Right lobe of liver (tissue), 6 donors: Measurements from ENCODE around the gene QRSL1. TPM values are rescaled to one million over a fixed set of nuclear protein-coding genes. Genes with fewer than 3 reads are reported as not detected.
A peak's percentile ranks its signal among the peaks of the same experiment; 100 is the strongest.

Experiments used
- ATAC-seq, 4 donors: fragments of 200-7000 bp; cut with Tn5 transposase; one replicate each; pipeline ENCODE4 v1.9.1; 2020; ENCODE audit warnings: mild to moderate bottlenecking in 4 of 4, moderate library complexity in 4 of 4
- DNase-seq, 3 donors: peaks; one replicate each; pipeline ENCODE4 v3.0.0-alpha.2; 2020
- H3K27ac ChIP-seq, 3 donors: fragments of 200-600 bp; one replicate each; pipeline ENCODE4 v1.8.0; 2022
- H3K27me3 ChIP-seq, 2 donors: fragments of 200-600 bp; one replicate each; pipeline ENCODE4 v1.8.0; 2022
- H3K36me3 ChIP-seq, 4 donors: fragments of 200-600 bp; sonication (generic) in 1 of 4; one replicate each; pipeline versions ENCODE4 v1.5.1 to v1.8.0; 2017 to 2022; ENCODE audit warnings: control low read depth in 1 of 4
- H3K4me1 ChIP-seq, 4 donors: fragments of 200-600 bp; sonication (generic) in 1 of 4; one replicate each; pipeline versions ENCODE4 v1.5.1 to v1.8.0; 2017 to 2022; ENCODE audit warnings: control low read depth in 1 of 4
- H3K4me3 ChIP-seq, 3 donors: fragments of 200-600 bp; one replicate each; pipeline ENCODE4 v1.8.0; 2022
- H3K9me3 ChIP-seq, 4 donors: fragments of 200-600 bp; sonication (generic) in 1 of 4; one replicate each; pipeline versions ENCODE4 v1.5.1 to v1.8.0; 2017 to 2022; ENCODE audit warnings: control low read depth in 1 of 4
- CTCF ChIP-seq, 4 donors: fragments of 200-600 bp in 3 of 4; fragments of 450-650 bp in 1 of 4; IDR thresholded peaks; one replicate each; pipeline versions ENCODE4 v1.5.1 to v1.8.0; 2016 to 2022; ENCODE audit warnings: antibody characterized with exemption in 4 of 4, mild to moderate bottlenecking in 2 of 4
- POLR2A ChIP-seq: fragments of 450-650 bp; IDR thresholded peaks from one replicate; pipeline ENCODE4 v1.6.1; 2017; ENCODE audit warnings: antibody characterized with exemption, mild to moderate bottlenecking
- WGBS: methylation state at CpG from one replicate; pipeline ENCODE4 v1.1.6; 2018; ENCODE audit warnings: low coverage, low lambda C conversion rate; ENCODE audit not compliant: insufficient coverage; ENCODE audit errors: missing lambda C conversion rate; 5-methylcytosine and 5-hydroxymethylcytosine counted together
- intact Hi-C, 2 donors: fragments of 100-400 bp; cut with DNase I; formaldehyde crosslinking; loops; one replicate each; pipeline versions ENCODE4 v1.11.2 to v1.14.1; 2022
- total RNA-seq, 6 experiments: library from RNA; depleted of rRNA in 2 of 6; stranded (reverse); fragments of >200 nt in 2 of 6; fragmentation: NEBNext Ultra II Directional in 3 of 6; extraction: Animal tissue kit (Norgen Biotek cat#: 25700) in 3 of 6; gene quantifications; one replicate each; pipeline versions ENCODE4 v1.1.0 to v1.2.4, GENCODE V29; 2016 to 2023
- donor health status: DM: no; HTN: yes; CAD: no.
- donor health status: DM: no; HTN: no; CAD: no.
- donor health status: DM: no; HTN: no; CAD: no.
- donor health status: DM: no; HTN: yes; CAD: no.
- donor health status: DM: no; HTN: yes; CAD: no.

QRSL1 gene
- total RNA-seq, 6 experiments from 2014 or later = 6.0 to 8.8 (median 7.8) TPM

- DNase-seq = no peak
These were observed 698 bp upstream of the QRSL1 start for GRCh38 chr6:106628658-106629102.

DNA sequence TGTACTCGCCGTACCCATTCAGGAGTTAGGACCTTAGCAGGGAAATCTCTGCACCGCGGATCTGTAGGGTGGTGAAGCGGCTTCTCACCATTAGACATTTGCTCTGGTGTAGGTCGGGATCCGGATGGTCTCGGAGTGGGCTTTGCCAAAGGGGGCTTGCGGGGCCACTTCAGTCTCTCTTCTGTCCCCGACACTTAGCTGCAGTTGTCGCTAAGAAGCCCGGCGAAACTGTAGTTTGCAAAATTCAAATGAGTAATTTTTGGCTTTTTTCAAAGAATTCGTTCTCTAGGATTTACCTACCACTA, 433 bp downstream of the QRSL1 start:
- peaks cover 0 to 14% (median 3%) of the 10 kb centered on the region in 4 donors for H3K4me1 ChIP-seq
- ATAC-seq = no peak
- no peak for DNase-seq
- WGBS = 0% methylated on average over 6 of the region's 14 CpGs
- no peaks in the 10 kb centered on the region for H3K27me3 ChIP-seq
- H3K9me3 ChIP-seq = no peaks in the 10 kb centered on the region
- H3K27ac ChIP-seq = peak overlapping the region; percentile 68 to 83 (median 76)
- H3K36me3 ChIP-seq = no peaks in the 10 kb centered on the region
- H3K4me3 ChIP-seq = peak overlapping the region; percentile 91 to 96 (median 95)
- intact Hi-C loops = no loop called here
- no peak for TF ChIP-seq CTCF (IDR thresholded peaks at IDR 0.05)
- TF ChIP-seq POLR2A = no peak

More at GRCh38 chr6:106628658-106629102, 698 bp upstream of the QRSL1 start:
- intact Hi-C loops = no loop called here
- ATAC-seq = peak; percentile 31 to 54 (median 44)
- no peaks in the 10 kb centered on the region for H3K27me3 ChIP-seq
- TF ChIP-seq POLR2A = no peak
- H3K27ac ChIP-seq = peak overlapping the region; percentile 68 to 83 (median 76)
- no peaks in the 10 kb centered on the region for H3K9me3 ChIP-seq
- H3K4me1 ChIP-seq = peaks cover 0 to 14% (median 3%) of the 10 kb centered on the region in 4 donors
- no peaks in the 10 kb centered on the region for H3K36me3 ChIP-seq
- WGBS = 24% methylated on average over 7 of the region's 7 CpGs
- peak overlapping the region; percentile 91 to 96 (median 95) for H3K4me3 ChIP-seq

DNA sequence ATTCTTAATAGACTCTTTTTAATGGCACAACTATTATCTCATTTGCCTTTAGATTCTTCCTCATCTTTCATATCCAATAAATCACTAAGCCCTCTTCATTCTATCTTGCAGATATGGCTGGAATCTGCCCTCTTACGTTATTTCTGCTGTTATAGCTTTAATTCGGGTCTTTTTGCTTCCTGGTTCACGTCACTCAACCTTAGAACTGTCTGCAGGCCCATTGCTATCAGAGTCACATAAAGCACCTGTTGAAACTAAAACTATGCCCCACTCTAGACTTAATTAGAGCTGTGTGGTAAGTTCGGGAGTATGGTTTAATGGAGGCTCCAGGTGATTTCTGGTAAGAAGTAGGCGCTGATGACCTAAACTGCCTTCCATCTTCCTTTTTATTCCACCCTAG, 988 bp downstream of the QRSL1 start:
- TF ChIP-seq POLR2A (no peak), CTCF (IDR thresholded peaks at IDR 0.05) (no peak)
- Histone ChIP-seq H3K4me1 (peaks cover 0 to 14% (median 3%) of the 10 kb centered on the region in 4 donors), H3K27me3 (no peaks in the 10 kb centered on the region), H3K27ac (peak overlapping the region in 1 of 3 donors; percentile 68), H3K9me3 (no peaks in the 10 kb centered on the region), H3K4me3 (peak overlapping the region; percentile 91 to 96 (median 95)), H3K36me3 (no peaks in the 10 kb centered on the region)
- peak in 1 of 4 donors; percentile 36 for ATAC-seq
- intact Hi-C loops = no loop called here
- no peak for DNase-seq
- WGBS = 36% methylated on average over 5 of the region's 5 CpGs

GRCh38 chr6:106631346-106631745, 2.0 kb downstream of the QRSL1 start:
- Histone ChIP-seq H3K4me1 (peaks cover 0 to 14% (median 3%) of the 10 kb centered on the region in 4 donors), H3K27ac (no peak overlapping the region), H3K27me3 (no peaks in the 10 kb centered on the region), H3K36me3 (no peaks in the 10 kb centered on the region), H3K9me3 (no peaks in the 10 kb centered on the region), H3K4me3 (no peak overlapping the region)
- TF ChIP-seq CTCF (IDR thresholded peaks at IDR 0.05) = no peak
- intact Hi-C loops = no loop called here
- 59% methylated on average over 1 of the region's 1 CpG for WGBS
- ATAC-seq (no peak), DNase-seq (no peak)

DNA sequence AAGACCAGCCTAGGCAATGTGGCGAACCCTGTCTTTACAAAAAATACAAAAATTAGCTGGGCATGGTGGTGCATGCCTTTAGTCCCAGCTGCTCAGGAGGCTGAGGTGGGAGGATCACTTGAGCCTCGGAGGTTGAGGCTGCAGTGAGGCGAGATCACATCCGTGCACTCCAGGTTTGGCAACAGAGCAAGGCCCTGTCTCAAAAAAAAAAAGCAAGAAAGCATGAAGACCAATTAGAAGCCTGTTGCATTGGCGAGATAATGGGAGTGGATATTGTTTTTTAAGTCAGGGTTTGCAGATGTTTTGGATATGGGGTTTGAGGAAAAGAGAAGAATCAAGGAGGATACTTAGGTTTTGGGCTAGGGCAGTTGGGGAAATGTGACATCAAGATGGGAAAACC, 5.2 kb downstream of the QRSL1 start:
- ATAC-seq = no peak
- H3K4me3 ChIP-seq = no peak overlapping the region
- H3K36me3 ChIP-seq = no peaks in the 10 kb centered on the region
- H3K27me3 ChIP-seq = no peaks in the 10 kb centered on the region
- TF ChIP-seq POLR2A = no peak
- TF ChIP-seq CTCF (IDR thresholded peaks at IDR 0.05) = no peak
- H3K4me1 ChIP-seq = peaks cover 0 to 8% (median 3%) of the 10 kb centered on the region in 4 donors
- intact Hi-C loops = no loop called here
- H3K9me3 ChIP-seq = no peaks in the 10 kb centered on the region
- no peak for DNase-seq
- H3K27ac ChIP-seq = no peak overlapping the region
- WGBS = 100% methylated on average over 5 of the region's 5 CpGs
